Measurements from ENCODE around the gene ARHGEF4.

The ARHGEF4 gene

DNA sequence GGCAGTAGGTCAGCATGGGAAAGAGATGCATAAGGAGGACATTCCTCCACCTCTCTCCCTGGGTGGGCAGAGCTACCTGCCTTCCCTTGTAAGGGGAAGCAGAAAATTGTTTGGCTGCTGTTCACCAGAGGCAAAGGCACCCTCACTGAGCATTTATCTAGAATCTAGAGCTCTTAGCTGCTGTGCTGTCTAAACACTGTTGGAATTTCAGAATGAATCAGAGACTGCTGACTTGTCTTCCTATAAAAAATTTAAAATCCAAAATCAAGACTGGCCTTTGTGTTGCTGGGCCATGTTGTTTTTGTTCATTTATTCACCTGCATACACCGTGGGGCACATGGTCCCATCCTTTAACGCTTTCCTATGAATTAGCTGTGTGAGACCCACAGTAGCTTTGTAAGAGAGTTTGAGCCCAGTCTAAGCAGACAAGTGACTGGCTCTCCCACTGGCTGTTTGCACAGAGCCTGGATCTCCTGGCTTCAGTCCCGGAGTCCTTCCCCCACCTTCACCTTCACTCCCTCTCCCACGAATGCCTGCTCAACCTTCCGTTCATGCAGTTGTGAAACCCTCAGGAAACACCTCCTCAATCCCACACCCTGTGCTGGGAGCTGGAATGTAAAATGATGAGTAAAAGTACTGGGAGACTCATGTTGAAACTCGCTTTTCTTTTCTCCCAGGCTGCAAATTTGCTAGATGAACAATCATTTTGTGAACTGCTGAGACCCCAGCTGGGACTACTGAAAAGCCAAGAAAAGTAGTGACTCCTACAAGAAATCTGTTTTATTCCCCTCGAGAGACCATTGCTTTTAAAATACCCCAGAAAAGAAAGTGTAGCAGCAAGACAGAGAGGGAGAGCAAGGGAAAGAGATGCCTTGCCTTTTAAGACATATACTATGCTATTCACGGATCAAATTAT is 180.4 kb downstream of the ARHGEF4 start:
- H3K9me3 ChIP-seq (ENCODE audit: insufficient read depth, low read depth, low read length), result no peaks in the 10 kb centered on the region
- H3K4me3 ChIP-seq (ENCODE audit: low read length), result no peak overlapping the region
- H3K27me3 ChIP-seq (ENCODE audit: insufficient read depth, low read length), result no peaks in the 10 kb centered on the region
- no peak overlapping the region for H3K9ac ChIP-seq (ENCODE audit: low read depth, low read length)
- no peaks in the 10 kb centered on the region for H3K36me3 ChIP-seq (ENCODE audit: insufficient read depth, low read depth, low read length)
- H3K27ac ChIP-seq (ENCODE audit: low read length), result no peak overlapping the region
- H3K4me1 ChIP-seq (ENCODE audit: insufficient read depth, low read length), result no peaks in the 10 kb centered on the region

DNA sequence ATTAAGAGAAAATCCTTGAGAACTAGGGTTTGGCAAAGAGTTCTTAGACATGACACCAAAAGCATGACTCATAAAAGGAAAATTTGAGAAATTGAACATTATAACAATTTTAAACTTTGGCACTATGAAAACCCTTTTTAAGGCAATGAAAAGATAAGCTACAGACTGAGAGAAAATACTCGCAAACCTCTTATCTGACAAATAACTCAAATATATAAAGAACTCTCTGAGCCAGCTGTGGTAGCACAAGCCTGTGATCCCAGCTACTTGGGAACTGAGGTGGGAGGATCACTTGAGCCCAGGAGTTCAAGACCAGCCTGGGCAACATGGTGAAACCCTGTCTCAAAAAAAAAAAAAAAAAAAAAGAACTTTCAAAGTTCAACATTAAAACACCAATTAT is 186.0 kb downstream of the ARHGEF4 start:
- Histone ChIP-seq H3K27me3 (ENCODE audit: insufficient read depth, low read length) (no peaks in the 10 kb centered on the region), H3K4me1 (ENCODE audit: insufficient read depth, low read length) (no peaks in the 10 kb centered on the region), H3K36me3 (ENCODE audit: insufficient read depth, low read depth, low read length) (no peaks in the 10 kb centered on the region), H3K9me3 (ENCODE audit: insufficient read depth, low read depth, low read length) (no peaks in the 10 kb centered on the region), H3K4me3 (ENCODE audit: low read length) (no peak overlapping the region), H3K27ac (ENCODE audit: low read length) (no peak overlapping the region), H3K9ac (ENCODE audit: low read depth, low read length) (no peak overlapping the region)

DNA sequence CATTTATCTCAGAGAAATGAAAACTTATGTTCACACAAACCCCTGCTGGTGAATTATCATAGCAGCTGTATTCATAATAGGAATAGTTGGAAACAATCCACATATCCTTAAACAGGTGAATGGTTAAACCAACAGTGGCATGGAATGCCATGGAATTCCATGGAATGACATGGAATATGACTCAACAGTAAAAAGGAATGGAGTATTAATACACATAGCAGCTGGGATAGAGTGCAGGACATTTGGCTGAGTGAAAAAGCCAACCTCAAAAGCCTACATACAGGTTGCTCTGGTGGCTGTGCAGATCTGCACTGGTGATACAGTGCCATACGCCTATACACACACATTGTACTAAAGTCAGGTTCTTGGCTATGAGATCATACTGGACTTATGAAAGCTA is 187.0 kb downstream of the ARHGEF4 start:
- H3K36me3 ChIP-seq (ENCODE audit: insufficient read depth, low read depth, low read length), result no peaks in the 10 kb centered on the region
- no peak overlapping the region for H3K4me3 ChIP-seq (ENCODE audit: low read length)
- H3K9me3 ChIP-seq (ENCODE audit: insufficient read depth, low read depth, low read length), result no peaks in the 10 kb centered on the region
- no peak overlapping the region for H3K9ac ChIP-seq (ENCODE audit: low read depth, low read length)
- H3K4me1 ChIP-seq (ENCODE audit: insufficient read depth, low read length), result no peaks in the 10 kb centered on the region
- no peaks in the 10 kb centered on the region for H3K27me3 ChIP-seq (ENCODE audit: insufficient read depth, low read length)
- no peak overlapping the region for H3K27ac ChIP-seq (ENCODE audit: low read length)

DNA sequence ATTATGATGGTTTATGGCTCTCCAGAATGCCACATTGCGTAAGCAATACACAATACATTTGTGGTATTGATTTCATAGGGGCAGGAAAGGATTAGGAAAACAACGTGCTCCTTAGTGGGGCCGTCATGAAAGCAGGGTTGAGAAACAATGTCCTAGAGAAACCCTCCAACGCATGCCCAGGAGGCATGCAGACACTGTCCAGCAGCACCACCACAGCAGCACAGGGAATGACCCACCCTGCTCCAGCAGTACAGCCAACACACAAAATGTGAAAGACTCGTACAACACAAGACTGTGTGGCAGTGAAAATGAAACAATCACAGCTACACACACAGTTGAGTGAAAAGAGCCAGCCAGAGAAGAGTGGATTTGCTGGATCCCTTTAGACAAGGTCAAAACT is 190.2 kb downstream of the ARHGEF4 start:
- no peaks in the 10 kb centered on the region for H3K9me3 ChIP-seq (ENCODE audit: insufficient read depth, low read depth, low read length)

DNA sequence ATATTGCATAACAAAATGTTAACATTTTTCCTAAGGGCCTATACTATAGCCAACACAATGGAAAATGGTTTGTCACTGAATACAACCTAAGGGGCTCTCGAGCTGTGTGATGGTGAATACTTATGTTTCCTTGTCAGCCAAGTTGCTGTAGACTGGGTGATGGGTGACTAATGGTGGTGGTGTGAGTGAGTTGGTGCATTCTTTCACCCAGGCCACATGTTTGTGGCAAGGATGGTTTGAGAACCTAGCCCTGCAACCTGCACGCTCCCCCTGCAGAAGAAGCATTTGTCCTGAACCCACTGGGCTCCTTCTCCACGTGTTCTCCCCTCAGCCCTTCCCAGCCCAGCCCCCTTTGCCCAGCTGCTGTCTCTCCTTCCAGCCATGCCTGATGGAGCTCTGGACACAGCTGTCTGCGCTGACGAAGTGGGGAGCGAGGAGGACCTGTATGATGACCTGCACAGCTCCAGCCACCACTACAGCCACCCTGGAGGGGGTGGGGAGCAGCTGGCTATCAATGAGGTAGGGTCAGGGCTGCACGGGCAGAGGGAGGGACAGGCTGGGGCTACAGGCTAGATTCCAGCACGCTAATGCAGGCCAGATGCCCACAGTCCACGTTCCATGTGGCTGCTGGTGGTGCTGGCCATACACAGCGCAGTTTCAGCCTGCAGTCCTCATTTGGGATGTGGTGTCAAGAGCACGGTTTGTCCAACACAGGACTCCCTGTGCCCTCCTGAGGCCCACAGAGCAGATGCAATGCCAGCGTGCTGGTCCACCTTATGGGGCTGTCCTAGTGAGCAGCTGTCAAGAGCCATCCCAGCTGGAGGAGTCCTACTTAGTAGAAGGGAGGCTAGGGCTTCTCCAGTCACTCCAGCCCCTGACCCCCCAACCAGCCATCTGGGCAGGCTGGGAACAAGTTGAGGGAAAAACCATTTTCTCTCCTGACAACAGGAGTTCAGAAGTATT is 191.1 kb downstream of the ARHGEF4 start:
- 0 out of 2 replicates have a peak, but pooled peaks cover under 1% of the 10 kb centered on the region for H3K27me3 ChIP-seq (ENCODE audit: insufficient read depth, low read length)
- no peaks in the 10 kb centered on the region for H3K36me3 ChIP-seq (ENCODE audit: insufficient read depth, low read depth, low read length)
- no peaks in the 10 kb centered on the region for H3K9me3 ChIP-seq (ENCODE audit: insufficient read depth, low read depth, low read length)
- H3K27ac ChIP-seq (ENCODE audit: low read length), result no peak overlapping the region
- no peak overlapping the region for H3K4me3 ChIP-seq (ENCODE audit: low read length)
- no peaks in the 10 kb centered on the region for H3K4me1 ChIP-seq (ENCODE audit: insufficient read depth, low read length)
- H3K9ac ChIP-seq (ENCODE audit: low read depth, low read length), result no peak overlapping the region

More for the DNA sequence above, 190.2 kb downstream of the ARHGEF4 start:
- no peak overlapping the region for H3K9ac ChIP-seq (ENCODE audit: low read depth, low read length)
- no peak overlapping the region for H3K4me3 ChIP-seq (ENCODE audit: low read length)
- H3K27ac ChIP-seq (ENCODE audit: low read length), result no peak overlapping the region
- H3K4me1 ChIP-seq (ENCODE audit: insufficient read depth, low read length), result no peaks in the 10 kb centered on the region
- no peaks in the 10 kb centered on the region for H3K36me3 ChIP-seq (ENCODE audit: insufficient read depth, low read depth, low read length)
- no peaks in the 10 kb centered on the region for H3K27me3 ChIP-seq (ENCODE audit: insufficient read depth, low read length)

DNA sequence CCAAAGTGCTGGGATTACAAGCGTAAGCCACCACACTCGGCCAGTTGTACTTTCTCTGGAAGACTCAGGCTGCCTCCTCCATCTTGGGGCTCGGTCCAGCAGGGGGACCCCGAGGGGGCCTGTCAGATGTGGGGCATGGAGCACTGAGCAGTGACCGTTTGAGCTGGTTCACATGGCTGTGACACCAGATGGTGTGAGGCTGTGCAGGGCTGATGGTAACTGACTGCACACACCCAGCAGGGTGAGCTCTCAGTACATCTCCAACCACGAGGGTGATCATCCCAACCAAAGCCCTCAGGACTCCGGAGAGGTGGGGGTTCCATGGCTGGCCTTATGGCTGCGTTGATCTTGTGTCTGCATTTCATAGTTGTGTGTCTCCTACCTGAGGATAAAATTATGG is 193.1 kb downstream of the ARHGEF4 start:
- Histone ChIP-seq H3K36me3 (ENCODE audit: insufficient read depth, low read depth, low read length) (no peaks in the 10 kb centered on the region), H3K4me1 (ENCODE audit: insufficient read depth, low read length) (peaks cover 5% of the 10 kb centered on the region; the same call in 1 of the 2 replicates), H3K9ac (ENCODE audit: low read depth, low read length) (no peak overlapping the region), H3K4me3 (ENCODE audit: low read length) (no peak overlapping the region), H3K9me3 (ENCODE audit: insufficient read depth, low read depth, low read length) (no peaks in the 10 kb centered on the region), H3K27ac (ENCODE audit: low read length) (no peak overlapping the region), H3K27me3 (ENCODE audit: insufficient read depth, low read length) (peaks cover 19% of the 10 kb centered on the region)

DNA sequence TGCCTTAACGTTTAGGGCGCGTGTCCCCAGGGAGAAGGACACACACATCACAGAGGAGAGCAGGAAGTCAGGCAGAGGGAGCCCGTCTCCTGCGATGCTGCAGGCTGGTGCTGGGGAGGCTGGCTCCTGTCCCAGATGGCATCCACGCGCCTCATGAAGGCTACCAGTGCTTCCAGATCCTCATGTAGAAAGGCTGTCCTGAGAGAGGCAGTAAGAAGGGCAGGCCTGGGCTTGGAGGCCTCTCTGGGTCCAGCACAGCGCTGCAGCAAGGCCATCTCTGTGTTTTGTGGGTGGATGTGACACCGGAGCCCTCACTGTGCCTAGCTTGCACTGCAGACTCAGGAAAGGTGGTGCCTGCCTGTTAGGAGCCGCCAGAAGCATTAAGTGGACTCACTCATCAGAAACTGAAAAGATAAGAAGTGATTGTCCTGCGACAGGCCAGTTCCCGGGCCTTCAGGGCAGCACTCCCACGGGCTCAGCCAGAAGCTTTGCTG is 193.8 kb downstream of the ARHGEF4 start:
- no peak overlapping the region for H3K4me3 ChIP-seq (ENCODE audit: low read length)
- H3K4me1 ChIP-seq (ENCODE audit: insufficient read depth, low read length), result peaks cover 5% of the 10 kb centered on the region; the same call in 1 of the 2 replicates
- H3K9ac ChIP-seq (ENCODE audit: low read depth, low read length), result no peak overlapping the region
- H3K27me3 ChIP-seq (ENCODE audit: insufficient read depth, low read length), result peaks cover 25% of the 10 kb centered on the region
- H3K9me3 ChIP-seq (ENCODE audit: insufficient read depth, low read depth, low read length), result no peaks in the 10 kb centered on the region
- H3K36me3 ChIP-seq (ENCODE audit: insufficient read depth, low read depth, low read length), result no peaks in the 10 kb centered on the region
- no peak overlapping the region for H3K27ac ChIP-seq (ENCODE audit: low read length)

DNA sequence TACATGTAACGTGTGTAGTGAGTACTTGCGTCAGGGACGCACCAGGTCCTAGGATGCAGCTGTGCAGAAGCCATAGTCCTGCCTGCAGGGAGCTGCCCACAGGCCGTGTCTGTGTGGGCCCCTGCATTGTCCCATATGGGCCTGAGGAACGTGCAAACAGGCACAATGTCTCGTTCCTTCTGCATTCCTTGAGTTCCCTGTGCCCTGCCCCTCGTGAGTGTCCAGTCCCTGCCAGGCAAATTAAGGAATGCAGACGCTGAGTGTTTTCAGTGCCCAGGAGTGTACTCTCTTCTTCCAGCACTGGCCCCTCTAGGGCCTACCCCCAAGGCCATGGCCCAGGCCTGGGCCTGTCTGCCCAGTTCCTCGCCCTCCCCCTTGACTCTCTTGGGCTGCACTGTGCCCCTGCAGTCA is 194.7 kb downstream of the ARHGEF4 start:
- H3K27me3 ChIP-seq (ENCODE audit: insufficient read depth, low read length), result peaks cover 34% of the 10 kb centered on the region
- peaks cover 5% of the 10 kb centered on the region; the same call in 1 of the 2 replicates for H3K4me1 ChIP-seq (ENCODE audit: insufficient read depth, low read length)
- no peak overlapping the region for H3K27ac ChIP-seq (ENCODE audit: low read length)
- no peak overlapping the region for H3K9ac ChIP-seq (ENCODE audit: low read depth, low read length)
- no peaks in the 10 kb centered on the region for H3K9me3 ChIP-seq (ENCODE audit: insufficient read depth, low read depth, low read length)
- no peak overlapping the region for H3K4me3 ChIP-seq (ENCODE audit: low read length)
- H3K36me3 ChIP-seq (ENCODE audit: insufficient read depth, low read depth, low read length), result no peaks in the 10 kb centered on the region

DNA sequence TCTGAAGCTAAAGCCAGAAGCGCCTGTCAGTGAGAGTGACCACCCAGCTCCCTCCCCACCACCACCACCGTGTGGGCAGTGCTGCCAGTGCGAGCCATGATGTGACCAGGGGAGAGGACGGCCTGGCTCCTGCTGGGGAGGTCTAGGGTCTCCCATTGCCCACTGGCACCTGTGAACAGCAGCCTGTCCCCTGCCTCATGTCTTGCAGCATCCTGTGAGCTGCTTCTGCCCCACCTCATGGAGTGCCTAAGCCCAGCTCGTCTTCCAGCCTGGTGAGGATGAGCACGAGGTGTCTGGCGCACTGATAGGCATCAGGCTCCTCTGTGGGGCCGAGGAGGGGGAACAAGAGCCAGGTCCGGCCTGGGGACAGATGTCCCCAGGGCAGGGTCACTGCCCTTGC is 195.2 kb downstream of the ARHGEF4 start:
- no peaks in the 10 kb centered on the region for H3K9me3 ChIP-seq (ENCODE audit: insufficient read depth, low read depth, low read length)
- H3K9ac ChIP-seq (ENCODE audit: low read depth, low read length), result no peak overlapping the region
- H3K4me1 ChIP-seq (ENCODE audit: insufficient read depth, low read length), result peaks cover 5% of the 10 kb centered on the region; the same call in 1 of the 2 replicates
- no peak overlapping the region for H3K27ac ChIP-seq (ENCODE audit: low read length)
- H3K4me3 ChIP-seq (ENCODE audit: low read length), result no peak overlapping the region
- peaks cover 38% of the 10 kb centered on the region for H3K27me3 ChIP-seq (ENCODE audit: insufficient read depth, low read length)
- no peaks in the 10 kb centered on the region for H3K36me3 ChIP-seq (ENCODE audit: insufficient read depth, low read depth, low read length)

DNA sequence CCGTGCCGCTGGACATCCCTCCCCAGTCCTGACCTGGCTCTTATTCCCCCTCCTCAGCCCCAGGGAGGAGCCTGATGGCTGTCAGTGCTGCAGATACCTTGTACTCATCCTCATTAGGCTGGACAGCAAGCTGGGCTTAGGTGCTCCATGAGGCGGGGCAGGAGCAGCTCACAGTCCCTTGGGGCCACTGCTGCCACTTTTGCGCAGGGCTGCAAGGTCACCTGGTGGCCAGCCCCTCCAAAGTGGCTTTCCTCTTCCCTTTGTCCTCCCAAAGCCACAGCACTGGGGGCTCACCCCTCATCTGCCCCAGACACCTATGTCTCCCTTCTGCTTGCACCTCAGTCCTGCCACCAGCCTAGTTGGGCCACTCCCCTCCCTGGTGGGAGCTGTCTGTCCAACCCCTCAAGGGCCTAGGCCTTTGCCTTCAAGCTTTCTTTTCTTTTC is 195.7 kb downstream of the ARHGEF4 start:
- Histone ChIP-seq H3K4me3 (ENCODE audit: low read length) (no peak overlapping the region), H3K9ac (ENCODE audit: low read depth, low read length) (no peak overlapping the region), H3K27me3 (ENCODE audit: insufficient read depth, low read length) (peaks cover 44% of the 10 kb centered on the region), H3K4me1 (ENCODE audit: insufficient read depth, low read length) (peaks cover 5% of the 10 kb centered on the region; the same call in 1 of the 2 replicates), H3K27ac (ENCODE audit: low read length) (no peak overlapping the region), H3K9me3 (ENCODE audit: insufficient read depth, low read depth, low read length) (no peaks in the 10 kb centered on the region), H3K36me3 (ENCODE audit: insufficient read depth, low read depth, low read length) (no peaks in the 10 kb centered on the region)

DNA sequence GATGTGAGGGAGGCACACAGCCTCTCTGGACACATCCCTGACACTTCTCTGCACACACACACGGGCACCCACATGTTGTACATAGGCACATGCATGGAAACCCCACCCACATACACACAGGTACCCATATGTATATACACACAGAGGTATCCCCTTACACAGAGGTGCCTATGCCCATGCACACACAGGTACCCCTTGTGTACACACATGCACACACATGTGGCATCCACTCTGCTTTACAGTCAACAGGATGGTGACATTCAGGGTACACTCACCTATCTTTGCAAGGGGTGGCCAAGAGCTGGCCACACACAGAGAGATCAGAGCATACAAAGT is 197.0 kb downstream of the ARHGEF4 start:
- no peak overlapping the region for H3K9ac ChIP-seq (ENCODE audit: low read depth, low read length)
- H3K4me3 ChIP-seq (ENCODE audit: low read length), result peak overlapping the region; percentile 66; the same call in 1 of the 2 replicates
- no peaks in the 10 kb centered on the region for H3K36me3 ChIP-seq (ENCODE audit: insufficient read depth, low read depth, low read length)
- H3K4me1 ChIP-seq (ENCODE audit: insufficient read depth, low read length), result peaks cover 5% of the 10 kb centered on the region; the same call in 1 of the 2 replicates
- H3K27ac ChIP-seq (ENCODE audit: low read length), result no peak overlapping the region
- peaks cover 48% of the 10 kb centered on the region for H3K27me3 ChIP-seq (ENCODE audit: insufficient read depth, low read length)
- H3K9me3 ChIP-seq (ENCODE audit: insufficient read depth, low read depth, low read length), result no peaks in the 10 kb centered on the region

All from iPS-20b (cell line).